GM10248 (cell line): Measurements from ENCODE around the gene ALKBH5.
A peak's percentile ranks its signal among the peaks of the same experiment; 100 is the strongest.

Experiments
- CTCF ChIA-PET: fragments of 300-600 bp; sonication (Branson Sonifier 250); formaldehyde crosslinking; extraction: SDS; loops from one replicate; lab custom pipeline; 2021; ENCODE audit warnings: antibody characterized with exemption; lab: Yijun Ruan, JAX
- POLR2A ChIA-PET: fragments of 350-650 bp; sonication (Branson Sonifier 250); formaldehyde crosslinking; extraction: SDS; loops from one replicate; lab custom pipeline; 2020; ENCODE audit warnings: antibody characterized with exemption; lab: Yijun Ruan, JAX
- DNase-seq: peaks from one replicate; pipeline ENCODE4 v3.0.0; 2012; ENCODE audit errors: extremely low spot score
- CTCF ChIP-seq: IDR thresholded peaks from 2 replicates; pipeline ENCODE4 v1.5.1; 2012; ENCODE audit warnings: mild to moderate bottlenecking, low read depth; ENCODE audit errors: extremely low read depth, missing control alignments, control extremely low read depth

ALKBH5 gene

DNA sequence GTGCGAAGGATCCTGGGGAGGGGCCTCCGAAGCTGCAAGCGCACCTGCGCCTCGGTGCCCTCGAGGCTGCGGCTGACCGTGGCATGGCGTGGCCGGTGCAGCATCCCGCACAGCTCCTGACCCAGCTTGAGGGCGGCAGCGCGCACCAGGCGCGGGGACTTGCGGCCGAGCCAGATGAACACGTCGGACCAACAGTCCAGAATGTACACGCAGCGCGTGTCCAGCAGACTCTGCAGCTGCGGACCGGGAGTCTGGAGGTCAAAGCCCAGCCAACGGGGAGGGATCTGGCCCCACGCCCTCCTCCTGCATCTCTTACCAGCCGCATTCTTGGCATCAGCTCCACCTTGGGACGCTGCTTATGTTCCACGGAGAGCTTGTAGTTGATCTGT lies 64.0 kb downstream of the ALKBH5 start:
- CTCF ChIA-PET: interaction anchor here (0.6 to 2.9 kb wide), 12 partner anchors 9 to 436 kb away, joined by 3 to 27 read pairs (median 4); partner anchors contain the start of genes FLII and MIEF2
- no peak for TF ChIP-seq CTCF
- no peak for DNase-seq
- POLR2A ChIA-PET: no interaction called here

DNA sequence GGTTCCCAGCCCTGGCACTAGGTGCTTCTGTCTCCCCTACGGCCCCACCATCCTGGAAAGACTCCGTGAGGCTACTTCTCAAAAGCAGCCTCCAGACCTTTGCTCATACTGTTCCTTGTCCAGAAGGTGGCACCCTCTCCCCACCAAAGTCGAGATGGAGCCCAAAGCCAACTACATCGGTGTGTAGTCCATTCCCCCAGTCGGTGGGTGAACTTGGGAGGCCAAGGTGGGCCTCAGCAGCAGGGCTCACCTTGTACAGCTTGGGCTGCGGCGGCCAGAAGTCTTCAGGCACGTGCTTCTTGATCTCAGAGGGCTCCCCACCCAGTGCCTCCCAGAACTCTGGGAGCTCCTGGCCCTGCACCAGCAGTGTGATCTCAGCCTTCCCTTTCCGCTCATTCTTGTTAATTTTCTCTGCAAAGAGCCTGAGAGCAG lies 64.7 kb downstream of the ALKBH5 start:
- DNase-seq: peak; percentile 89
- CTCF ChIA-PET: interaction anchor here (1.0 to 2.9 kb wide), 12 partner anchors 8 to 60 kb away, joined by 3 to 27 read pairs (median 4); partner anchors contain the start of genes FLII and MIEF2
- TF ChIP-seq CTCF: peak; percentile 77
- POLR2A ChIA-PET: no interaction called here

- ChIA-PET CTCF (interaction anchor here (0.6 to 2.9 kb wide), 12 partner anchors 9 to 59 kb away, joined by 3 to 27 read pairs (median 4); partner anchors contain the start of genes FLII and MIEF2), POLR2A (no interaction called here)
- no peak for TF ChIP-seq CTCF
- no peak for DNase-seq
Measured at GRCh38 chr17:18248811-18249210, 65.2 kb downstream of the ALKBH5 start.

DNA sequence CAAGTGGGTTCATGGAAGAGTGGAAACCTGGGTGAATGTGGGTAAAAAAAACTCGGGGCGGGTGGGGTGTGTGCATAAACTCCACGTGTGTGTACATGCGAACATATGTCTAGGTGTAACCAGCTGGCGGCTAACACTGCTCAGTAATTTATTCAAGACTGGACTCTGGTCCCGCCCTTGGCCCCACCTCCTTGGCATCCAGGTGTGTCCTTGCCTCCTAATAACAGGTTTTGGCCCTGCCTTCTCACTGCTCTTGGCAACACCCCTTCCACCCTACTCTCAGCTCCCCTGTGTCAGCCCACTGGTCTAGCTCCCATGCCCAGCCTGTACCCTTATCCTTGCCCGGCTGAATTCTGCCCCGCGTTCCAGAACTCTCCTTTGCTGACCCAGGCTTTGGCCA lies 66.6 kb downstream of the ALKBH5 start:
- no peak for TF ChIP-seq CTCF
- ChIA-PET CTCF (interaction anchor here (1.1 kb wide), 1 partner anchor 23 kb away, joined by 3 read pairs; no protein-coding TSS in a partner anchor), POLR2A (no interaction called here)
- no peak for DNase-seq

- TF ChIP-seq CTCF: no peak
- no peak for DNase-seq
- ChIA-PET CTCF (interaction anchor here (1.1 kb wide), 1 partner anchor 23 kb away, joined by 3 read pairs; no protein-coding TSS in a partner anchor), POLR2A (no interaction called here)
Measured at GRCh38 chr17:18250708-18251107, 67.1 kb downstream of the ALKBH5 start.

DNA sequence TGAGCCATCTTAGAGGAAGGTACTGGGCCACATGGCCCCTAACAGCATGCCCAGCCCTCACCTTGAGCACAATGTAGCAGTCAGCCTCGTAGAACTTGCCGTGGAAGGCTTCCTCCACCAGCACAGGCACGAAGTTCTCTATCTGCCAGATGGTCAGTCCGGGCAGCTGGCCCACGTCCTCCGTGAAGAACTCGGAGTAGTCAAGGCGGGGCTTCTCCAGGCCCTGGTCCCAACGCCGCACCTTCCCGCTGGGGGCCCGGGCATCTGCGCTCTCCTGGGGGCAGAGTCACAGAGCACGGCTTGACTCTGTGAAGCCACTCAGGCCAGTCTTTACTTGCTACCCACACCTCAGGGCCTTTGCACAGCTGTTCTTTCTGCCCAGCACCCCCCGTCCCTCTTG lies 67.6 kb downstream of the ALKBH5 start:
- TF ChIP-seq CTCF: no peak
- DNase-seq: no peak
- CTCF ChIA-PET: no interaction called here
- POLR2A ChIA-PET: no interaction called here
